Gastroesophageal sphincter (tissue), 3 donors: ENCODE data around the gene MSH3.

Experiments
- EP300 ChIP-seq: sonication (generic); formaldehyde crosslinking; IDR thresholded peaks from one replicate; pipeline ENCODE4 v1.6.1; 2017; ENCODE audit warnings: antibody characterized with exemption, mild to moderate bottlenecking
- POLR2A ChIP-seq, 2 donors: fragments of 450-650 bp; IDR thresholded peaks; one replicate each; pipeline ENCODE4 v1.6.1; 2017; ENCODE audit warnings: antibody characterized with exemption in 2 of 2, mild to moderate bottlenecking in 2 of 2, moderate library complexity in 1 of 2
- TF ChIP-seq, protein P1 (sequence below), 4 experiments: fragments of 200-600 bp in 2 of 4; fragments of 450-650 bp in 2 of 4; sonication (generic) in 1 of 4; IDR thresholded peaks; one replicate each; pipeline ENCODE4 v1.5.1; 2017 to 2019; ENCODE audit warnings: antibody characterized with exemption in 4 of 4, mild to moderate bottlenecking in 2 of 4, moderate library complexity in 2 of 4

GRCh38 chr5:80705216-80705769 is 50.8 kb downstream of the MSH3 start:
- TF ChIP-seq POLR2A (IDR thresholded peaks at IDR 0.05) (no peak), EP300 (no peak)
- TF ChIP-seq, protein P1, sequence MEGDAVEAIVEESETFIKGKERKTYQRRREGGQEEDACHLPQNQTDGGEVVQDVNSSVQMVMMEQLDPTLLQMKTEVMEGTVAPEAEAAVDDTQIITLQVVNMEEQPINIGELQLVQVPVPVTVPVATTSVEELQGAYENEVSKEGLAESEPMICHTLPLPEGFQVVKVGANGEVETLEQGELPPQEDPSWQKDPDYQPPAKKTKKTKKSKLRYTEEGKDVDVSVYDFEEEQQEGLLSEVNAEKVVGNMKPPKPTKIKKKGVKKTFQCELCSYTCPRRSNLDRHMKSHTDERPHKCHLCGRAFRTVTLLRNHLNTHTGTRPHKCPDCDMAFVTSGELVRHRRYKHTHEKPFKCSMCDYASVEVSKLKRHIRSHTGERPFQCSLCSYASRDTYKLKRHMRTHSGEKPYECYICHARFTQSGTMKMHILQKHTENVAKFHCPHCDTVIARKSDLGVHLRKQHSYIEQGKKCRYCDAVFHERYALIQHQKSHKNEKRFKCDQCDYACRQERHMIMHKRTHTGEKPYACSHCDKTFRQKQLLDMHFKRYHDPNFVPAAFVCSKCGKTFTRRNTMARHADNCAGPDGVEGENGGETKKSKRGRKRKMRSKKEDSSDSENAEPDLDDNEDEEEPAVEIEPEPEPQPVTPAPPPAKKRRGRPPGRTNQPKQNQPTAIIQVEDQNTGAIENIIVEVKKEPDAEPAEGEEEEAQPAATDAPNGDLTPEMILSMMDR (IDR thresholded peaks at IDR 0.05) = no peak
